Measurements from ENCODE around the gene COLQ. TPM values are rescaled to one million over a fixed set of nuclear protein-coding genes. Genes with fewer than 3 reads are reported as not detected.

COLQ gene
- total RNA-seq, 2 experiments from 2014 or later: 2.3 to 2.9 TPM

DNA sequence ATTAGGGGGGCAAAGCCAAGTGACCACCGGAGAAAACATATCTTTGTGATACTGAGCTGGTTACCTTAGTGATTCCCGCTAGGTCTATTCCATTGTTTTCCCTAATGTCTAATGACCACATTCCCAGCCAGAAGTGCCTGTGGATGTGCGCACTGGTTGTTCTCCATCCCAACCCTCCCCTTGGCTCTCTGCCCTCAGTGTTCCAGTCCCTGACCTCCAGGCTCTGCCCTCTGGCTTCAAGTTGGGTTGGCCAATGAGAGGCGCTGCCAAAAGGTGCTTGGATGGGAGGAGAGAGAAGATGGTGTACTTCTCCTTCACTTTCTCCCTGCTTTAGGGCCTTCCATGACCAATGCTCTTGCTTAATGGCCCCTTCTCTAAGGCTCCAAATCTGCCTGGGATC, 2.4 kb downstream of the COLQ start:
- CTCF ChIA-PET: interaction anchor here (1.3 to 2.6 kb wide), 2 partner anchors 38 to 251 kb away, joined by 5 to 9 read pairs; no protein-coding TSS in a partner anchor
- Mint-ChIP-seq H3K27me3 (peaks cover 5% of the 10 kb centered on the region), H3K27ac (no peak overlapping the region), H3K36me3 (ENCODE audit: low read depth) (no peaks in the 10 kb centered on the region), H3K4me3 (no peak overlapping the region), H3K9me3 (no peaks in the 10 kb centered on the region), H3K4me1 (ENCODE audit: low read depth) (peaks cover 17% of the 10 kb centered on the region)
- intact Hi-C loops (cut with micrococcal nuclease): no loop called here
- no peak for TF ChIP-seq CTCF (IDR thresholded peaks at IDR 0.05)
- DNase-seq (no peak), ATAC-seq (no peak)
- POLR2A ChIA-PET: no interaction called here

DNA sequence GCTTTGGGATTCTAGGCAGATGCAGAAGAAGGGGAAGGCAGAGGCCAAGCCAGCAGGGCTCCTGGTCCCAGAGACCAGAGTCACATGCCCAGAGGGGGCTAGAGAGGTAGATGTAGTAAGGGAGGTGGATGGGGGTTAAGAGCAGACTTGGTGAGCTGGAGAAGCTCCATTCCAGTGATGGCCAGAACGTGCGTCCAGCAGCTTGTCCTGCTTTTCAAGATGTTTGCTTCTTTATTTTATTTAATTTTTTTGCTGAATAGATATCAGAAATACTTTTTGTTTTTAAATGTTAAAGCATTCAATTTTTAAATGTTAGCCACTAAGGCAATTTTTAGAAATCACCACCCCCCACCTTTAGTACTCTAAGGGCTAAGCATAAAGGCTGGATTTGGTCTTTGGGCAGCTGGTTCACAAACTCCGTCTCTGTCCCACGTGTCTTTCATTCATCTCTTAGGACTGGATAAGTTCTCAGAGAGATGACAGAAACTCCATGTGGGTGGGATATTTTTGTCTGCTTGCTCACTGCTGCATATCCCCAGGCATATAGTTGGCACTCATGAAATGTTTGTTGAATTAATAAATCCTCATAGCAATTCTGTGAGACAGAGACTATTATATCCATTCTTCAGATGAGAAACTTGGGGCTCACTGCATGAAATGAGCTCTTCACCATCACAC, 6.7 kb downstream of the COLQ start:
- Mint-ChIP-seq H3K36me3 (ENCODE audit: low read depth) (no peaks in the 10 kb centered on the region), H3K27ac (no peak overlapping the region), H3K4me1 (ENCODE audit: low read depth) (peaks cover 2% of the 10 kb centered on the region), H3K4me3 (no peak overlapping the region), H3K27me3 (no peaks in the 10 kb centered on the region), H3K9me3 (no peaks in the 10 kb centered on the region)
- CTCF ChIA-PET: no interaction called here
- ATAC-seq (no peak), DNase-seq (no peak)
- POLR2A ChIA-PET: interaction anchor here (0.6 to 1.5 kb wide), 3 partner anchors 14 to 18 kb away, joined by 3 read pairs; no protein-coding TSS in a partner anchor
- no peak for TF ChIP-seq CTCF (IDR thresholded peaks at IDR 0.05)
- intact Hi-C loops (cut with micrococcal nuclease): no loop called here

GRCh38 chr3:15513810-15514662, 7.5 kb downstream of the COLQ start:
- TF ChIP-seq CTCF (IDR thresholded peaks at IDR 0.05): no peak
- CTCF ChIA-PET: no interaction called here
- DNase-seq: no peak
- Mint-ChIP-seq H3K9me3 (no peaks in the 10 kb centered on the region), H3K27me3 (no peaks in the 10 kb centered on the region), H3K27ac (no peak overlapping the region), H3K4me3 (no peak overlapping the region), H3K4me1 (ENCODE audit: low read depth) (no peaks in the 10 kb centered on the region), H3K36me3 (ENCODE audit: low read depth) (no peaks in the 10 kb centered on the region)
- no peak for ATAC-seq
- POLR2A ChIA-PET: interaction anchor here (0.6 to 1.0 kb wide), 2 partner anchors 14 to 19 kb away, joined by 3 read pairs; no protein-coding TSS in a partner anchor
- intact Hi-C loops (cut with micrococcal nuclease): no loop called here

- Mint-ChIP-seq H3K4me1 (ENCODE audit: low read depth) (no peaks in the 10 kb centered on the region), H3K27ac (no peak overlapping the region), H3K4me3 (no peak overlapping the region), H3K27me3 (no peaks in the 10 kb centered on the region), H3K36me3 (ENCODE audit: low read depth) (no peaks in the 10 kb centered on the region), H3K9me3 (no peaks in the 10 kb centered on the region)
- ChIA-PET POLR2A (no interaction called here), CTCF (no interaction called here)
- TF ChIP-seq CTCF (IDR thresholded peaks at IDR 0.05): no peak
- ATAC-seq (no peak), DNase-seq (no peak)
- intact Hi-C loops (cut with micrococcal nuclease): no loop called here
These were observed 8.4 kb downstream of the COLQ start for GRCh38 chr3:15513116-15513515.

- TF ChIP-seq CTCF (IDR thresholded peaks at IDR 0.05): no peak
- Mint-ChIP-seq H3K4me1 (ENCODE audit: low read depth) (no peaks in the 10 kb centered on the region), H3K36me3 (ENCODE audit: low read depth) (no peaks in the 10 kb centered on the region), H3K4me3 (no peak overlapping the region), H3K27me3 (no peaks in the 10 kb centered on the region), H3K9me3 (no peaks in the 10 kb centered on the region), H3K27ac (no peak overlapping the region)
- intact Hi-C loops (cut with micrococcal nuclease): no loop called here
- CTCF ChIA-PET: interaction anchor here (0.9 to 1.5 kb wide), 3 partner anchors 9 to 35 kb away, joined by 3 to 5 read pairs (median 4); partner anchors contain the start of gene COLQ
- POLR2A ChIA-PET: no interaction called here
- DNase-seq (no peak), ATAC-seq (no peak)
These were observed 9.3 kb downstream of the COLQ start for GRCh38 chr3:15512166-15512565.

All from activated CD8-positive, alpha-beta T cell treated with anti-CD3 and anti-CD28 coated beads for 36 hours (primary cell).